GM18505 (cell line): ENCODE results near the gene RIT1.
"Not testable (repeated sequence)": the region's sequence is repeated elsewhere in the genome, so short reads cannot be mapped to it uniquely, and the experiment has no call there.

Experiments used
- ATAC-seq: cut with Tn5 transposase; IDR thresholded peaks from one replicate; pipeline ENCODE4 v1.9.1; 2021; ENCODE audit not compliant: unreplicated experiment
- POLR2A ChIP-seq: IDR thresholded peaks from 4 replicates; pipeline ENCODE4 v1.6.1; 2011; ENCODE audit warnings: borderline replicate concordance; ENCODE audit not compliant: insufficient read depth, insufficient read length; ENCODE audit errors: extremely low read depth

RIT1 gene

DNA sequence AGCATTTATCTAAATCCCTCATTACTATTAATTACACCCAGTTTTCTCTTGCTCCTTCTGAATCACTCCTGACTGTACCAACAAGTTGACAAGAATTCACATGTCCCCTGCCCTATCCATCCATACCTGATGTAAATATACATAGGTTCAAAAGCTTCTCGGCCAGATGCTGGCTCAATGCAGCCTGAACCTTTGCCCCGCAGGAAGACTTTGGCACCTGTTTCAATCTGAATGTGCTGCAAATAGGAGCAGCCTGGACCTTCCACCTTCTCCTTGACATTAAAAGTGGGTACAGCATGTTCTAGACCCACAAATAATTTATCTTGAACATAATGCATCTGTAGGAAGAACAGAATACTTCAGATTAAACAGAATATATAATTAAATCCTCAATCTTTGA lies 14.4 kb upstream of the RIT1 start:
- ATAC-seq, result no peak
- no peak for TF ChIP-seq POLR2A

DNA sequence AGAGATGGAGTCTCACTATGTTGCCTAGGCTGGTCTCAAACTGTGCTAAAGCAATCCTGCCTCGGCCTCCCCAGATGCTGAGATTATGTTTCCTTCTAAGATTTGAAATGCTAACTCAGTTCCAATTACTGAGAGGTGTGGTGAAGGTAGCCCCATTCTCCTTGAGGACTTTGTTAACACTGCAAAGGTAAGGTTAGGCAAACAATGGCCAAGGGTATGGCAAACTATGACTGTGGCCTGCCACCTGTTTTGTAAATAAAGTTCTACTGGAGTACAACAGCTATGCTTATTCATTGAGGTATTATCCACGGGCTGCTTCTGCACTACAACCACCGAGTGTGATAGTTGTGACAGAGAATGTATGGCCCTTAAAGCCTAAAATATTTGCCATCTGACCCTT lies 9.6 kb upstream of the RIT1 start:
- no peak for ATAC-seq
- TF ChIP-seq POLR2A, result no peak

DNA sequence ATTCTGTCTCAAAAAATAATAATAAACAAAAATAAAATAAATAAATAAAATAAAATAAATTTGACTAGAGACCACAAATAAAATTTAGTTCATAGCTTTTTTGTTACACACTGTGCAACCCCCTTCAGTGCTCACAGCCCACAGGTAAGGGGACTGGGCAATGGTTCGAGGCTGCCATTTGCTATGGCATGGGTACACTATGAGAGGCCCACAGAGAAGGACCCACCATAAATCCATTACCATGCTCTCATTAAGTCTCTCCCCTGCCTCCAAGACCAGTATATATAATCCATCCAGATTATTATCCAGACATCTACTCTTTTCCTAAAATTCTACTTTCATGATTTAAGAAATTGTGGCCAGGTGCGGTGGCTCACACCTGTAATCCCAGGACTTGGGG lies 8.7 kb upstream of the RIT1 start:
- no peak for TF ChIP-seq POLR2A
- ATAC-seq, result no peak

DNA sequence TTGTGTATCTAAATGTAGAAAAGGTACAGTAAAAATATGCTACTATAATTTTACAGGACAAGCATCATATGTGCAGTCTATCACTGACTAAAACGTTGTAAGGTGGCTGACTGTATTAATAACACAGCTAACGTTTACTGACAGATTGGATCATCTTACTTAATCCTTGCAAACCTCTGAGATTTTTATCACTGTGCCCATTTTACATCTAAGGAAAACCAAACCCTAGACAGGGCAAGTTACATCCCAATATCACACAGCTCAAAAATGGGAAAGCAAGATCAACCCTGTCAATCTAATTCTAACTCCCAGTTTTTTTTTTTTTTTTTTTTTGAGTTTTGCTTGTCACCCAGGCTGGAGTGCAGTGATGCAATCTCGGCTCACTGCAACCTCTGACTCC lies 7.5 kb upstream of the RIT1 start:
- ATAC-seq, result no peak
- no peak for TF ChIP-seq POLR2A

DNA sequence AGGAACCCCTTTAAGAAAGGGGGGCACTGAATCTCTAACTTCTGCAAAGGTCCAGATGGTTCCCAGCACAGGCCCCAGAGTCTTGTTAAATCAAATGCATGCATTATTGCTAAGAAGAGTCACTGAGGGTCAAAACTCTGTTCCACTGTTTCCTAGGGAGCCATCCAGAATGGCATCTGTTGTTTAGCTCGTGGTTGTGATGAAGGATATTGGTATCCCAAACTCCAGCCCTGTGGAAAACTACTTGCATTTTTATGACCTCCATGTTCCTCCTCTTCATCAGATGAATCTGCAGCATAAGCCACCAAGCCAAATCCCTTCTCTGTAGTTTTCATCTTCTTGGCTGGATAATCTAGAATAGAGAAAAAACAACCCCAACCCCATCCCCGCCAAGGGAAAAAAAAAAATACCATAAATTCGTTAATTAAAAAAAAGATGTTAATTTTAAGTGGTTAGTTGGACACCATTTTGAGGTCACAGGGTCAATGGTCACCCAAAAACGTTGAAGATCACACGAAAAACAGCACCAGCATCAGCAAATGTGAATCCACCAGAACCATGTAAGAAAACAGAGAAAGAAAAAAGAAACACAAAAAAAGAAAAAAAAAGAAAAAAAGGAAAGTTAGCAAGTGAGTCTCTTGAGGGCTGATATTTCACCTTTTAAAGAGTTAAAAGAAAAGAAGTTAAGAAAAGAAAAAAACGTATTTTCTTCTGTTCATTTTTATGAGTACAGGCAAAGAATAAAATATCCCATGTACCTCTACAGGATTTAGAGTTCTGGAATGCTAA lies 3.0 kb upstream of the RIT1 start:
- no peak for TF ChIP-seq POLR2A
- no peak for ATAC-seq

DNA sequence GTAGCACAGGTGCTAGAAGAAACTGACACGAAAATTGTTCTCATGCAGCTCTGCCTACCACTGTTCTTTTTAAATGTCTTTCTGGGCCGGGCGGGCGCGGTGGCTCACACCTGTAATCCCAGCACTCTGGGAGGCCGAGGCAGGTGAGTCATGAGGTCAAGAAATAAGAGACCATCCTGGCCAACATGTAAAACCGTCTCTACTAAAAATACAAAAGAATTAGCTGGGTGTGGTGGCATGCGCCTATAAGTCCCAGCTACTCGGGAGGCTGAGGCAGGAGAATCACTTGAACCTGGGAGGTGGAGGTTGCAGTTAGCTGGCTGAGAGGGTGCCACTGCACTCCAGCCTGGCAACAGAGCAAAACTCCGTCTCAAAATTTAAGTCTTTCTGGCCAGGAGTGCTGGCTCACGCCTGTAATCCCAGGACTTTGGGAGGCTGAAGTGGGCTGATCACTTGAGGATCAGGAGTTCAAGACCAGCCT lies 947 bp upstream of the RIT1 start:
- no peak for ATAC-seq
- TF ChIP-seq POLR2A, result no peak

DNA sequence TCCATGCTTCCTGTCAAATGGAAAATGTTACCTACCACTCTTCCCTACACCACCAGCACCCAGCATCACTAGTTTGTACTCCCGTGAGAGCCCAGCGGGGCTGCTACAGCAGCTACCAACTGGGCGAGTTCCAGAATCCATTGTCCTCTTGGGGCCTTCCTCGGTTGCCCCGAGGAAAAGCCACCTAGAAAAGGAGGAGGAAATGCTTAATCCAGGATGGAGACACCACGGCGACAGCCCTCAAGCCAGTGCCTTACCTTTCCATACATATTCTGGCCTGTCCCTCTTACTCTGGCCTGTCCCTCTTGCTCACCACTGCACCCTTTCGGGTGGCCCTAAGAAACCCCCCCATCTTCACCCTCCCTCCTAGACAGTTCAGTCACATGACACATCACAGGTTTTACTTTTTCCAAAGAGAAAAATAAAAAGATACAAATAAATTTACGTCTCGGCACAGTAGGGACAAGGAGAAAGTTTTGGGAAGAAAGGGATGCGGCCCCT lies 478 bp downstream of the RIT1 start:
- ATAC-seq, result peak; percentile 16
- no peak for TF ChIP-seq POLR2A

DNA sequence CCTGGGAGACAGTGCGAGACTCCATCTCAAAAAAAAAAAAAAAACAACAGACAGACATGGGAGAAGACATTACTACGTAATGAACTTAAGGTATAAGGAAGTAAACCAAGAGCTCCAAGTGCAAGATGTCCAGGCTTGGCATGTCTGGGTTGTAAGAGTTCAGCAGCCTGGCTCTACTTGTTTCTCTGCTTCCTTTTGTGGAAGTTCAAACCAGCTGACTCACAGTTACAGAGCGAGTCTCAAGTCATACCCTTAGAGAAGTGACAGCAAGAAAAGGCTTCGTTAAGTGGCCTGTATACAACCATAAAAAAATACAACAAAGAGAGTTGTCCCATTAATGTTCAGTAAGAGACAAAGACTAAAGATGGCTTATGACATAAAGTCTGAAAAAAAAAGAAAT lies 1.3 kb downstream of the RIT1 start:
- ATAC-seq, result no peak
- no peak for TF ChIP-seq POLR2A

DNA sequence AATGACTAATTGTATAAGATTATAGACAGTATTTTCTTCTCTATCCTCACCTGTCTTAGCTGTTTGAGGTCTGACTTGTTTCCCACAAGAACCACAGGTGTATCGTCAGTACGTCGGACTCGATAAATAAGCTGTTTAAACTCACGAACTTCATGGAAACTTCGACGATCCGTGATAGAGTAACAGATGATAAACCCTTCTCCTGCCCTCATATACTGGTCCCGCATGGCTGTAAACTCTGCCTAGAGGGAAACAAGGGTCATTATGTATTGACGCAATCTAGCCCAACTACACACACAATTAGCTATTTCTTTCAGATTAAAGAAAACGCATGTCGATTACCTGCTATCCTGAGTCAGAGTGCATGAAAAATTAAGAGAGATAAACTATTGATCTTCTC lies 6.9 kb downstream of the RIT1 start:
- no peak for ATAC-seq
- TF ChIP-seq POLR2A, result no peak

DNA sequence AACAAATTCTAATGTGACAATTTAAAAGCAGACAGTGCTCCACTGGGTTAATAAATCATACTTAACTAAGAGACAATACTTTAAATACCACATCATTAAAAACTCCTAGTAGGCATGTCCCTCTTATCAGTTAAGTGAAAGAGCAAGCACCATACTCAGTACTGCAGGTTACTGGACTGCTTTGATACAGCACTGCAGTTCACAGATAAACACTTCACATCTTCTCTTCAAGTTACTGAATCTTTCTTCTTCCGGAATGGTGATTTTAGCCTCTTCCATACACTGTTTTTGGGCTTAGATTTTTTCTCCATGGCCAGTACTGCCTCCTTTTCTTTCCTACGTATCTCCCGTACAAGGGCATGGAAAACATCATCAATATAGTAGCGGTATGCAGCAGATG lies 11.0 kb downstream of the RIT1 start:
- TF ChIP-seq POLR2A, result no peak
- no peak for ATAC-seq

DNA sequence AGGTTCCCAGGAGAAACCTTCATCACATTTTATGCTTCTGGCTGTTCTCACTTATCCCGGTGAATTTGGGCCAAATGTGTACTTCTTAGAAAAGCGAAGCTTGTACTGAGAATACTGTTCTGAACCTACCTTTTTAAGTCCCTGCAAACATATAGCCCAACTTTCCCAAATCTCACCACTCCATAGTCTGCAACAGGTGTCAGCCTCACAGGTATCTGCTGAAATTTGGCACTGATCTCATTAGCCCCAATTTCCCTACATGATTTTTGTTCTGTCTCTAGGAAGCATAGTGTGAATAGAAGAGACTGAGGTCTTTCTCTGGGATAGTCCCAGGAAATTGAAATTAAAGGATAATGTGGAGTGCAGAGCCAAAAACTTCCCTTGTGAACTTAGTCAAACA lies 11.5 kb downstream of the RIT1 start:
- TF ChIP-seq POLR2A, result no peak
- no peak for ATAC-seq

DNA sequence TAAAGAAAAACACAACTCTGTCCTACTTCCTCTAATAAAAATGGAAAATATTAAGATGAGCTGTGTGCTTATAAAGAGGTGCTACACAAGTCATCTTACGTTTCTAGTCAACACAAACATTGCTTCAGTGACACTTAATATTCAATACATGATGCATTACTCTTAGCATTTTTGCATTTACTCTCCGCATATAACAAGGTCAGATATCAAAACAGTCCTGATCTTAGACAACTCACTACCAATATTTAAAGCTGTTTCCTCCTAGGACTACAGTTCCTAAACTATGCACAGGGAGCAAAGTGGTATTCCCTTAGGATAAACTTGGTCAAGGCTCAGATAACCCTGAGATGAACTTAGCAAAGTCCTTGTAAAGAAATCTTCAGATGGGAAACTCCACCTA lies 12.3 kb downstream of the RIT1 start:
- no peak for TF ChIP-seq POLR2A
- no peak for ATAC-seq

DNA sequence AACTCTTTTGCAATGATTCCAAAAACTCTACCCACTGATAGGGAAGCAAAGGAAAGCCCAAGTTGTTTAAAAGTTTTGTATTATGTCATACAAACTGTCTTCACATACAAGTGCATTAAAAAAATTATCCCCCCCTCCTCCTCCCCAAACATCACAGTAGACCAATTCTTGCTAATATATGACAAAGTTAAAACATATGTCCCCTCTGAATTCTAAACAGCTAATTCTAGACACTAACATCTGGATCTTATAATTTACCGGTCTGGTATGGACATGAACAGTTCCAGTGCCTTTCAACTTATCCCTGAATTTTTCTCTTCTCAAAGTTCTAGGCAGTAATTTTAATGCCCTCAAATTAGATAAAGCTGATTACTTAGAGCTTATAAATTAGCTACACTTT lies 13.4 kb downstream of the RIT1 start:
- TF ChIP-seq POLR2A, result no peak
- ATAC-seq, result no peak

DNA sequence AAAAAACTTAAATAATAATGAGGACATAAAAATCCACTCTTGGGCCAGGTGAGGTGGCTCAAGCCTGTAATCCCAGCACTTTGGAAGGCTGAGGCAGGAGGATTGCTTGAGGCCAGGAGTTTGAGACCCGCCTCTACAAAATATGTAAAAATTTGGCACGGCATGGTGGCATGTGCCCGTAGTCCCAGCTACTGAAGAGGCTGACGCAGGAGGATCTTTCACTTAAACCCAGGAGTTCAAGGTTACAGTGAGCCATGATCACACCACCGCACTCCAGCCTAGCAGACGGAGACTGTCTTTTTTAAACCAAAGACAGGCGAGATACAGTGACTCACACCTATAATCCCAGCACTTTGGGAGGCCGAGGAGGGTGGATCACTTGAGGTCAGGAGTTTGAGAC lies 14.7 kb downstream of the RIT1 start:
- ATAC-seq, result not testable (repeated sequence)

DNA sequence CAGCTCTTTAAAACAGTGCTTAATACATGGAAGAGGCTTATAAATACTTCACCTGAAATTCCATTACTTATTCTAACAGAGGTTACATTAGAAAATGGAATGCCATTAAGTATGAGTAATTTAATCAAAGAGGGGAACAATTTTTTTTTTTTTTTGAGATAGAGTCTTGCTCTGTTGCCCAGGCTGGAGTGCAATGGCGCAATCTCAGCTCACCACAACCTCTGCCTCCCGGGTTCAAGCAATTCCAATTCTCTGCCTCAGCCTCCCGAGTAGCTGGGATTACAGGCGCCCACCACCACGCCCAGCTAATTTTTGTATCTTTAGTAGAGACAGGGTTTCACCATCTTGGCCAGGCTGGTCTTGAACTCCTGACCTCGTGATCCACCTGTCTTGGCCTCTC lies 15.5 kb downstream of the RIT1 start:
- ATAC-seq, result not testable (repeated sequence)
